ENCODE data around the gene SCPEP1.
"Not testable (repeated sequence)": the region's sequence is repeated elsewhere in the genome, so short reads cannot be mapped to it uniquely, and the experiment has no call there.

The SCPEP1 gene, protein sequence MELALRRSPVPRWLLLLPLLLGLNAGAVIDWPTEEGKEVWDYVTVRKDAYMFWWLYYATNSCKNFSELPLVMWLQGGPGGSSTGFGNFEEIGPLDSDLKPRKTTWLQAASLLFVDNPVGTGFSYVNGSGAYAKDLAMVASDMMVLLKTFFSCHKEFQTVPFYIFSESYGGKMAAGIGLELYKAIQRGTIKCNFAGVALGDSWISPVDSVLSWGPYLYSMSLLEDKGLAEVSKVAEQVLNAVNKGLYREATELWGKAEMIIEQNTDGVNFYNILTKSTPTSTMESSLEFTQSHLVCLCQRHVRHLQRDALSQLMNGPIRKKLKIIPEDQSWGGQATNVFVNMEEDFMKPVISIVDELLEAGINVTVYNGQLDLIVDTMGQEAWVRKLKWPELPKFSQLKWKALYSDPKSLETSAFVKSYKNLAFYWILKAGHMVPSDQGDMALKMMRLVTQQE

DNA sequence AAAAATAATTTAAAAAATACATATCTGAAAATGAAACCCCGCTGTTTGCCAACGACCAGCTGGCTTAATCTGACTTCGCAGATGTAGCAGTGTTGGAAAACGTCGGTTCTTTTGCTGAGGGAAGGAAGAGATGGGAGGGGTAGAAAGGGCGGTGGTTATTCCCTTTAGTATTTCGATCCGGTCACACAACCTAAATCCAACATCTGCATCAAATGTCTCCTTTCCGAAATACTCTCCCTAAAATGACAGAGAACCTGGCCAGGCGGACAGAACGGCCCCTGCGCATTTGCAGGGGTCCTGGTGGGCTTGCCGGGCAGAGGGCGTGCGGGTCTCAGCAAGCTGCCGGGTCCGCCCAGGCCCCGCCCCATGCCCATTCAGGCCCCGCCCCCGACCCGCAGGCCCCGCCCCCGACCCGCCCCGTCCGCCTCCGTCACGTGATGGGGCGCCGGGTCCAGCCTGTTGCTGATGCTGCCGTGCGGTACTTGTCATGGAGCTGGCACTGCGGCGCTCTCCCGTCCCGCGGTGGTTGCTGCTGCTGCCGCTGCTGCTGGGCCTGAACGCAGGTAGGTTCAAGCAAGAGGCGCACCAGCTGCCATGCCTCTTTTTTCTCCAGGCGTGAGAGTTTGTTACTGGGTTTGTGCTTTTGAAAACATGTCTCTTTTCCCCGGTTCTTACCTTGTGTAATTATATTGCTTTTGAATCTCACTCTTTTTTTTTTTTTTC is at the start of gene SCPEP1:
Gene SCPEP1 (plus strand): TSS at position 459 of the 723 bp plus-strand sequence. CDS start 29 bp downstream, at position 488.
- DNase-seq, result peak; percentile 54 to 82

DNA sequence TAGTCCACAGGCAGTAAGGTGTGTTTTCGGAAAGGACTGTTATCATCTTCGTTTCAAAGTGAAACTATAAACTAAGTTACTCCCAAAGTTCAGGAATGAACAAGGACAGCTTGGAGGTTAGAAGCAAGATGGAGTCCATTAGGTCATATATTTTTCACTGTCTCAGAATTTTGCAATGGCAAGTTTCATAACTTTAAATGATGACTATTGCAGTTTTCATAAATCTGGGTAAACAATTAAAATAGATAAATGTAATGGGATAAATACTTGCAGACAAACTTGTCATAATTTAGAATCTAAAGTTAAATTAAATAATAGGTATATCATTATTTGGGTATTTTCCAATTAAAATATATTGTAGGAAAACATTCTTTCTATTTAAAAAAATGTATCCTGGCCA is 49.3 kb upstream of the SCPEP1 start:
- DNase-seq, result no peak

DNA sequence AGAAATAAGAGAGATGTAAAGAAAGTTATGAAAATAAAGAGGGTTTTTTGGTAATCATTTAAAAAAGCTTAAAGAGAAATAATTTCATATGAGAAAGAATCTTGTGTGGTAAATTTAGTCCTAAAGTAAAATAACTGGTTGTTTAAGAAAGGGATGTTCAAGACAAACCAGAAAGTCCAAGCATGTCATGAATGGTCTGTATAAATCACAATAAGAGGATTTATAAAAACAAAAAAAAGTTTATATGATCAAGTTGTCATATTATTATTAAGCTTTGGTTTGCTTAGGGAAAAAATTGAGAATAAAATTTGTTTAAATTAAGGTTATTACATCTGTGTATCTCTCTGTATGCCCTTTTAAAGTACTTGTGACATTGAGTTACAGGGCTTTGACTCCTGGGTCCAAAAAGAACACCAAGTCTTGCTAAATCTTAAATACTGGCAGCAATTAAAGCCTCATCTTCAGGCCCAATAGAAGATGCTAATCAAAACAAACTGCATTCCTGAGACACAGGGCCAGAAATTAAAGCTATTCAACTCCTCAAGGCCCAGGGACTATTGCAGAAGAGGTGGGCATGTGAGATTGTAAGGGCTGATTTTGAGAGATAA is 48.5 kb upstream of the SCPEP1 start:
- no peak for DNase-seq

DNA sequence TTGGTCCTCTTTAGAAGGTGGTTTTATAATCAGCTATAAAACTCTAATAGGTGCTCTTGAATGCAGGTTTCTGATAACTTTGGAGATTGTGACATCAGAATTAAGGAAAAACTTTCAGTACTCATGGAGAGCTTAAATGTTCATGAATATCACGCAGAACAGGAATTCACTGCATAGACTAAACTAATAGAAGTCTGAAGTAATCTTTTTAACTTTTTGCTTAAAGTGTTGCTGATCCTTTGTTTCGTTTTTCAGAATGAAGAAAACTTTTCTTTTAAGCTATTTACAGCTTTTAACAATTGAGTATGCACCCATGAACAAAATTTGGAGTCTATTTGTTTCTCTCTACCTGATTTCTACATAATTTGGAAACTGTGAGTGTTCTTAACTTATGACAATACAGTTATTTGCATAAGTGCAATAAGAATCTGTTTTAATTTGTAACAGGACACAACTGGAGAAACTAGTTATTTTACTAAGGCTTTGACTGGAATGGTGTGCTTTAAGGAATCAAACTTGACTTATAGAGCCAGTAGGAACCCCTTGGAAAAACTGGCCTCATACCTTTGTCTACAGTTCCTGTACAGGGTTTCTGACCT is 47.1 kb upstream of the SCPEP1 start:
- no peak for DNase-seq

DNA sequence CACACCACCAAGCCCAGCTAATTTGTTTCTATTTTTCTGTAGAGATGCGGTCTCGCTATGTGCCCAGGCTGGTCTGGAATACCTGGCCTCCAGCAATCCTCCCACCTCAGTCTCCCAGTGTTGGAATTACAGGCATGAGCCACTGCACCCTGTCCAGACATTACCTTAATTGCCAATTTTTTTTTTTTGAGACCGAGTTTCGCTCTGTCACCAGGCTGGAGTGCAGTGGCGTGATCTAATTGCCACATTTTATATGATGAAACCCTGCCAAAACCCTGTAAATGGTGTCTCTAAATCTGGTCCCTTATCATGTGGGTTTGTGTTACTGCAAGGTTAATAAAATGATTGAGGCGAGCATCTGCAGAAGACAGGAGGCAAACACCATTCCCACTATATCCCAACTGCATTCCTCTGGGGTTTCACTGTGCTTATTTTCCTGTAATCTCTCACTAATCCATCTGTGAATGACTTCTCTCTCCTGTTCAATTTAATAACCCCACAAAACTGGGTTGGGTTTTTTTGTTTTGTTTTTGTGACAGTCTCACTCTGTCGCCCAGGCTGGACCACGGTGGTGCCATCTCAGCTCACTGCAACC is 44.7 kb upstream of the SCPEP1 start:
- no peak for DNase-seq

DNA sequence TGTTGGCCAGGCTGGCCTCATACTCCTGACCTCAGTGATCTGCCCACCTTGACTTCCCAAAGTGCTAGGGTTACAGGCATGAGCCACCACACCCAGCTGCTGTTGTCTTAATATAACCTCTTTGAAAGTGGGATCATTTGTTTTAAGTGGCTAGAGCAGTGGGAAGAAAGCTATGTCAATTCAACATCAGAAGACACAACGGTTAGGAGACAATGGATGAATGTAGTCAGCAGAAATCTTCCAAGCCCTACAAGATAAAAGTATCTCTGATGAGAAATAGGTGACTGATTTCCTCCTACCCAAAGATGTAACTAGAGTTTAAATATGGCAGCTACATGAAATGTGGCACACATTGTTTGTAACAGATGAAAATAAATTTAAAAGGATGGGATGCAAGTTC is 44.1 kb upstream of the SCPEP1 start:
- no peak for DNase-seq

DNA sequence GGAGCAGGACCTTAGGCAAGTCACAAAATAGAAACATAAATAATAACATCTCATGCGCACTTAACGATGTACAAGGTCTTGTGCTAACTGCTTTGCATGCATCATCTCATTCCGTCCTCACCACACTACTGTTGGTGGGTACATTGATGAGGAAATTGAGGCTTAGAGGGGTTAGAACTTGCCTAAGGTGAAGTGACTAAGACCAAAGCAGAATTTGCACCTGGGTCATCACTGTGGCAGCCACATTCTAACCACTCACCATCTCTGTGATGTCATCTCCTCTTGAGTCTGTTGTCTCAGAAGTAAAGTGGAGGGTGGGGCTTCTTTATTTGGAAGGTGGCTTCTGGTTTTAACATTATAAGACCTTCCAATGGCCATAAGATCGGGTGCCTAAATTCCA is 43.7 kb upstream of the SCPEP1 start:
- no peak for DNase-seq

DNA sequence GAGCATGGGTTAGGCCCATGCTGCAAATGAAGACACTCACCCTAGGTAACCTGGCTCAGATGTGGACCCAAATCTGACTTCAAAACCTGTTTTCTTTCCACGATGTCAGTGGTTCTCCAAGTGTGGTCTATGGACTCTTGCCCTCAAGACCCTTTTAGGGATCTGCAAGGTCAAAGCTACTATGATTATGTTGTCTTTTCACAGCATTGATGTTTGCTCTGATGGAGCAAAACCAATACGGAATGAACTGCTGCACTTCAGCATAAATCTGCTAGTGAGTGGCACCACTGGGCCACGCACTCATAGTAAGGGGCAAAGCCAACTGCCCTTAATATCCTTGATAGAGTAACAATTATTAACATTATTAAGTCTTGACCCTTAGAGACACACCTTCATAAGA is 42.5 kb upstream of the SCPEP1 start:
- DNase-seq, result no peak

DNA sequence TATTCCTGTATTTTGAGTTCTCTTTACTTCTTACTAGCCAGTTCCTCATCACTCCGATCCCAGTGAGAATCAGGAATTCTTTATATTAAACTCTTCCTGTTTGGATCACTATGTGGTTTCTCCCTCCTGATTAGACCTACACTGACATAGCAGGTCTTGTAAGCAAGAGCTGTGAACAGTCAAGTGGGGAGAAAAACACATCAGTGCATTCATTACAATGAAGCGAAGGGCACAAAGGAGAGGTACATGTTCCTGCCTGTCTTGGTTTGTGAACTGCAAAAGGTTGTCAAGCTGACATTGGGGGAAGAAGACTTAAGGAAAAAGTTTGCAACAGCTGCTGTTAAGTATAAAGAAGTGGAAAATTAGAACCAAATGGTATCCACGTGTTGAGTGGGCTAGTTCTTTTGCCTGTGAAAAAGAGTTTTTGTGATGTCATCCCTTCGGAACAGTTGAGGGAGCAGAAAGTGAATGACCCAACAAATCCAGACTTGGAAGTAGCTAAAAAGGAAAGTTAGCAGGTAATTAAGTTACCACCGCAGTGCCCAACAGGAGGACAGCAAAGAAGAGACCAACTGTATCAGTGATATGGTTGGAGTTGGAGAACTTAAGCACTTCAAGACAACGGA is 41.1 kb upstream of the SCPEP1 start:
- DNase-seq, result no peak

DNA sequence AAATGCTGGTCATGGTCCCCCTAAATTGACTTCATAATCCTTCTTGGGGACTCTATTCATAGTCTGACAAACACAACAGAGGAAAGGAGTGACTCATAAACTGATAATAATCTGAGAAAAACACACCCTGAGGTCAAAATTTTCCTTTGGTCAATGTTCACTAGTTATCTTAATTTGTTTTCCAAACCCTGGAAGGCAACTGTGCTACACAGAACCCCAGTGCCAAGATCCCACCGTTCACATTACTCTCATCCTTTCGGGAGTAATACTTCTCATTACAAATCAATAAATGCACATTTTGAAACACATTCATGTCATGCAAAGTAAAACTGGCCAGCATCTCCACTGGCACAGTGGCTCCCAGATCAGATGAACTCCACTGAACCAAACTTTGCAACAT is 40.2 kb upstream of the SCPEP1 start:
- DNase-seq, result no peak

DNA sequence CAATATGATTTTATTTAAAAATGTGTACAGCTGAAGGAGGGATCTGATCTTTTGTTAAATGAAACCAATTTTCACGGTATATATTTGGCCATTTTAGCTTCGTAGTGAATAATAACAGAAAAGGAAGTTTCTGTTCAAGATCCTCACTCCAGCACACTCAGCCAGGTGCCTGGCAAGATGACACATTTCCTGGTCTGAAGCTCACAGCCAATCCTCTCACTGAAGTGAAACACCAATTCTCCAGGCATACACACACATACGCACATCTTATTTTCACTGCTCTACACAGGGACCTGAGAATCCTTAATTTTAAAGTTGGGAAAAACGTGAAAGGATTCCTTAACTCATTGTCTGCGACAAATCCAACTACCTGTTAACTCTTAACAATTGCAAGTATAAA is 39.7 kb upstream of the SCPEP1 start:
- not testable (repeated sequence) for DNase-seq

DNA sequence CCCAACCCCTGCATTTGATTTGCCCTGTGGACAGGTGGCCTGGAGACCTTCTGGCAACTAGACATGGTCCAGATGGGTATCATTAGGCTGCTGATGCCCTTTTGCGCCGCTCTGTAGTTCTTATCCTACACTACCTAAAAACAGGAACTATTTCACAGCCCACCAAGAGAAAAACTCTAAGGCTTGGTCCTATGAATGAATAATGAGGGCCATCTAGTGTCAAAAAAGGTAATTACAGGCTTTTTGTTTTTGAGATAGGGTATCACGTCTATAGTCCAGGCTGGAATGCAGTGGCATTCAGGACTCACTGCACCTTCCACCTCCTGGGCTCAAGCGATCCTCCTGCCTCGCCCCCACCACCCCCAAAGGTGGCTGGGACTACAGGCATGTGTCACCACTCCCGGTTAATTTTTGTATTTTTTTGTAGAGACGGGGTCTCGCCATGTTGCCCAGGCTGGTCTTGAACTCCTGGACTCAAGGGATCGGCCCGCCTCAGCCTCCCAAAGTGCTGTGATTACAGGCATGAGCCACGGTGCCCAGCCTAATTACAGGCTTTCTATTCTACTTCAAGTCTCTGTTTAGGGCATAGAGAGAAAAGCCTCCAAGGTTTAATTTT is 38.0 kb upstream of the SCPEP1 start:
- peak; percentile 8 to 65 for DNase-seq

DNA sequence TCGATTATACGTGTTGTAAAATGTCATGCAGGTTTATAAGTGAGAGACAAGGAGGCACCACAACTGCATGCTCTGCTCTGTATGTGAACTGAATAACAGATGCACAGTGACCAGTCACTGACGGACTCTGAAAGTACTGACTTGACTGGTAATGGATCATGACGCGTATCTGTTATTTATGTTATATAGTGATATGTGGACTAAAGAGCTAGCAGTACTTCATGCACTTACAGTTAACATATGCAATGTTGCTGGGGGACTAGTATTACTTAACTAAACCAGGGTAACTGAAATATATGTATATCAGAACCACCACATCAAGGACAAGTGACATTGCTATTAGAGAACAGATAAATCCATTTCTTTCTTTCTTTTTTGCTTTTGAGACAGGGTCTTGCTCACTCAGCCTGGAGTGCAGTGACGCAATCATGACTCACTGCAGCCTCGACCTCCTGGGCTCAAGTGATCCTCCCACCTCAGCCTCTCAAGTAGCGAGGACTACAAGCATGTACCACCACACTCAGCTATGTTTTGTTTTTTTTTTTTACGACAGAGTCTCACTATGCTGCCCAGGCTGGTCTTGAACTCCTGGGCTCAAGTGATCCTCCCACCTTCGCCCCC is 34.3 kb upstream of the SCPEP1 start:
- DNase-seq, result no peak

DNA sequence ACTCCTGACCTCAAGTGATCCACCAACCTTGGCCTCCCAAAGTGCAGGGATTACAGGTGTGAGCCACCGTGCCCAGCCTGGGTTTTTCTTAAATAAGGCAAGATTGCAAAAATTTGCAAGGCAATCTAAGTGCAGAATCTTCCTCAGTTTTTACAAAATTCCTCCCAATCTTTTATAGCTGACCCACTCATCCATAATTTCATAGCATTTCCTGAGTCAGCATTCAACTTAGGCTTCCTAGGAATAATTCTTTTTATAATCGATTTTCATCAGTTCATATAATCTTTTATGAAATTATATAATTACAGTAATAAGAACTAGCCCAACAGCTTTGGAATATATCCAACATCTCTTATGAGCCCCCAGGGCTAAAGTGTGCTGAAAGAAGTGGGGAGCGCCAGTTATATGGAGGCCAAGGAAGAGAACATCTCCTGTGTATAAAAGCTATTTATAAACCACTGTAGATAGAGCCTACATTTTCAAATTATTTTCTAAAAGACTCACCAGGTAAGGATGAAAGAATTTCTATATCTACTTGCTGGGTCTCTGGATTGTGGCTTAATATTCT is 31.9 kb upstream of the SCPEP1 start:
- no peak for DNase-seq

DNA sequence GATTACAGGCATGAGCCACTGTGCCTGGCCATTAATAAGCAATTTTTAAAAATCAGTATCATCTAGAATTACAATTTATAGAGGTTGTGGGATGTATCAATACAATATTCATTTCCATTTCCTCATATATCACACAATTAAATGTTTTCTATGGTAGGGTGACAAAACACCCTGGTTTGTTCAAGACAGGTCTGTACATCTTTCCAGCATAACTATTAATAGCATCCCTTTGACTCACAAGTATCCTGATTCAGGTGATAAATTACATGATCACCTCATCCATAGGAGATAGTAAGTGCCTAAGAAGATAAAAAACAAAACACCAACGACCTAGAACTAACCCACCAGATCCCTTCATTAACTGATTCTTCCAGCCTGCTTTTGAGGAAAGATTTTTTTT is 30.2 kb upstream of the SCPEP1 start:
- no peak for DNase-seq

DNA sequence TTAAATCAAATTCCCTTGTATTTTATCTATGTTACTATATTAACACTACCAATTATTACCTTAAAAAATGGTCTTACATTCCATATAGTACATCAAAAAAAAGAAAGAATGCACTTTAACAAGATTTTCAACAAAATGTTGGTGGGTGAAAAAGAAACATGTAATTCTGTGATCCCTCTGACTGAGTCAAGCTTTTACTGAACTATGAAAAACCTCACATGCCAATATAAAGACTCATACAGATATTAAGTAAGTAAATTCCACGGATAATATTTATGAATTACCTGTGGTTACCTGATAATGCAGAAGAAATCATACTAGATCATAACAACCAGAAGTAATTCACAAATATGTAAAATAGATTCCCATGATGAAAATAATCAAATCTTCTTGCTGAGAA is 29.4 kb upstream of the SCPEP1 start:
- DNase-seq, result no peak

DNA sequence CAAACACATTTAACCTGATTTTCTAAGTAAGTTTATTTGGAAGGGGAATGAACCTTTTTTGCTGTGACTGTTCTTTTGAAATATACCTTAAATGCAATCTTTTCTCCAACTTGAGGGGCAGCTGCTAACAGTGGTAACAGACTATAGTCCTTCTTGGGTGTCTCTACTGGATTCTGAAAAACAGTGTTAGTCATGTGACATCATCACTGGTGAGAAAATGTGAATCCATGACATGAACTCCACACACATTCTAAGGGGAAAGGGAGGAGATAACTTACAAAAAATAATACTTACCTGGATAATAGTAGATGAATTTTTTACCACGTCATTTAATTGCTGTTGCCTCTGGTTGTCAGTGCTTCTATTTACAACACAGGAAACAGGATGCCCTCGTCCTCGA is 28.3 kb upstream of the SCPEP1 start:
- DNase-seq, result no peak

DNA sequence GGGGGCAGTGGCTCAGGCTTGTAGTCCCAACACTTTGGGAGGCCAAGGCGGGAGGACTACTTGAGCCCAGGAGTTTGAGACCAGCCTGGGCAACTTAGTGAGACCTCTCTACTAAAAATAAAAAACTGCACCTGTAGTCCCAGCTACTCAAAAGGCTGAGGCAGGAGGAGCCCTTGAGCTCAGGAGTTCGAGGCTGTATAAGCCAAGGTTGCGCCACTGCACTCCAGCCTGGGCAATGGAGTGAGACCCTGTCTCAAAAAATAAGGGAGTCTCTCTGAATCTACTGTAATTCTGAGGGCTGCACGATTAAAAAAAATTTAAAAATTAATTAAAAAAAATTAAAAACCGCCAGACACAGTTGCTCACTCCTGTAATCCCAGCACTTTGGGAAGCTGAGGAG is 20.9 kb upstream of the SCPEP1 start:
- no peak for DNase-seq

DNA sequence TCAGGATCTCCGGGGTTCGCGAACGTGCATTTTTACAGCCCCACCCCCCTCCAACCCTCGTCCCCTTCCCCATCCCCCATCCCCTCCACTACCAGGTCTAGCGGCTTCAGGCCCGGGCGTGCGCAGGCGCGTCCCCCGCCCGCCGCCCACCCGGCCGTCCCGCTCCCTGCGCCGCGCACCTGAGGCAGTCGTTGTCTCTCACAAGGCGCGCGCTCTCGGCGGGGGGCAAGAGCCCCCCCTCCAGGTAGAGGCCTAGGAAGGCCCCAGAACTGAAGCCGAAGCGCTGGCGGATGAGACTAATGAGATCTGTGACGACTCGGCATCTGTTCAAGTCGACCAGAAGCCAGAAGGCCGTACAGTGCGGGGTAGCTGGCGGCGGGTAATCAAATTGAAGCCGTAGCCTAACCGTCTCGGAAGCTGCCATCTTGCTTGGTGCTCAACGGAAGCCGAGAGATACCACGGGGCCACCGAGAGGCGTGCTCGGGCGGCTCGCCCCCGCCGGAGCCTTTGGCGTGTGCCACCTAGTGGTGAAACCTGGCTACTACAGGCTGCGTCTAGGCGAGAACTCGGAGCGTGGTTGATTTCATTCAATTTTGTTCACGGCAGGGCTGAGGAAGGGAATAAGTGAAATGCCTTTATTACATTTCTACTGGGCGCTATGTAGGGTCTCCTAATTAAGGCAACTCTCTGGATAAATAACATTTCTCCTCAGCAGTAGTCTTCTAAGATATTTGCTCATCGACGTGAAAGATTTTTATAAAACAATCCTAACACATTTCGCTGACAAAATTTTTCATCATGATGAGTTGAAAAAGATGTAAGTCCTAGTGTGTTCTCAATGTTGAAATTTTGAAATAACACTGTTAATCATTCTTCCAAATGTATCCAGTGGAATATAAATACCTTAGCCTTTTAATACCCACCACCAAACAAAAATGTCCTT is 17.1 kb upstream of the SCPEP1 start, which contains the start of gene COIL:
Gene COIL (minus strand): TSS at position 455 of the 943 bp plus-strand sequence. CDS start 31 bp downstream, at position 424.
- peak; percentile 76 to 95 for DNase-seq

DNA sequence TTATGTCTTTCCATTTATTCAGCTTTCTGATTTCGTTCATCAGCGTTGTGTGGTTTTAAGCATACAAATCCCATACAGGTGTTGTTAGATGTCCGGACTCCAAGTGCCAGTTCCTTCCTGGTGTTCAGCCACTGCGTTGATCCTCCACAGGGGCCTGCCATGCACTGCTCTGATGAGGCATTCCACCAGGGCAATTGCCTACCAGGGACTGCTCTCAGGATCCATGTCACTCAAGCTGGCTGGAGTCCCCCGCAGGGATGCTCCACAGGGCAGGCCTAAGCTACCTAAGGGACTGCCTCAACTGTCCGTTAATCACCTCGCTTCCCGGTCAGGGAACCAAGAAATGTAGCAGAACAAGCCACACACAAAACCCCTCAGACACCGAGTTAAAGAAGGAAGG is 12.7 kb upstream of the SCPEP1 start:
- DNase-seq, result not testable (repeated sequence)
